ENCODE data around the gene PTPRA.

PTPRA gene

DNA sequence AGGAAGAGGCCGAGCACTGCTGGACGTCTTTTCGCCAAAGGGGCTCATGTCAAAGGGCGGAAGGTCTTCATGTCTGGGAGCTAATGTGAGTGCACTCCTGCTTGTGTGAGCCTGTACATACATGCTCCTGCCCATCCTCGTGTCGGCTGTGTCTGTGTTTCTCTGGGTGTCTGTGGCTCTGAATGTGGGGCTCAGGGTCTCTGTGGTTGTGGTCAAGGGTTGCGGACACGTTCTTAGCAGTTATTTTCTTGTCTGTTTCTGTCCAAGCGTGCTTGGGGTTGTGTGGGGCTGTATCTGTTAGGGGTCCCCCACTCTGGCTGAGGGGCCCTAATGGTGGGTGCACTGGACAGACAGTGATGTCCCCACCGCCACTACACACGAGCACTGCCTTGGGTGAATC lies 208.4 kb downstream of the PTPRA start:
- DNase-seq, result no peak

GRCh38 chr20:3082306-3082951 lies 209.1 kb downstream of the PTPRA start:
- no peak for DNase-seq

- no peak for DNase-seq
Observed at GRCh38 chr20:3082955-3083952, 210.0 kb downstream of the PTPRA start.

GRCh38 chr20:3084283-3084985 lies 211.2 kb downstream of the PTPRA start, which contains the start of gene AVP:
AVP (minus strand) TSS chr20:3084724; CDS start chr20:3084674, 50 bp downstream.
- no peak for DNase-seq

DNA sequence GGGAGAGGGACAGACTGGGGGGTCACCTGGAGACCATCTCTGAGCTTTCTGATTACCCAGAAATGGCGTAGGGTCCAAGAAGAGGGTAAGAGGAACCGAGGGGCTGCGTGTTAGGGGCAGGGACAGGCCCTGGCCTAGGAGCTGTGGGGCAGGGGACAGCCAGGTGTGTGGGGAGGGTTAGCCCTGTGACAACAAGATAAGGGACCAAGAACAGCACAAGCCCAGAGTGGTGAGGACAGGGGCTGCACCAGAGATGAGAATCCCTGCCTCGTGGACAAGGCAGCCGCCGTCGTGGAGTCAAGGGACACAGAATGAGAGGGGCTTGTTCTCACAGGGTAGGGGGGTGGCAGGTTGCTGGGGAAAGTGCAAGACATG lies 211.7 kb downstream of the PTPRA start:
- no peak for DNase-seq

- DNase-seq, result no peak
Observed at GRCh38 chr20:3085571-3086072, 212.3 kb downstream of the PTPRA start.

DNA sequence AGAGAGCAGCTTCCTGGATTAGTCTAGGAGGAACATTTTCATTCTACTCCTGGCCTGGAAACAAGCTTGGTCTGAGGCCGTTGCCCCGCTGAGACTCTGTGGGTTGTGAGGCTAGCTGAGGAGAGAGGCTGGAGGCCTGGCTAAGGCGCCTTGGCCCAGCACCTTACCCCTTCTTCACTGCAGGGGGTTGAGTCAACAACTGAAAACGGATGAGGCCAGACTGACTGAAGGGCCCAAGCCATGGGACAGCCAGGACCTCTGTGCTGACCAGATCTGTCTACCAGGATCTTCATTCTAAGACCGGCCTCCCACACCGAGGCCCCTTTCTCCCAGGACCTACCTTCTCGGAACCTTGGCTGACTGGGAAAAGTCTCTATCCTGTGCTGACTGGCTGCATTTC lies 214.8 kb downstream of the PTPRA start:
- no peak for DNase-seq
